Suppressor macrophage (primary cell): ENCODE data around the gene TTF1.

Experiments
- DNase-seq, 4 experiments: peaks; one replicate each; pipeline ENCODE4 v3.0.0-alpha.2; 2020 to 2022
- total RNA-seq, 17 experiments: gene quantifications; one replicate each; lab custom pipeline; 2026; ENCODE audit warnings: mixed read lengths in 6 of 17, inconsistent platforms in 3 of 17; lab: John Stamatoyannopoulos, UW

The TTF1 gene
- 8.5 to 19.2 (median 13.7) reads per million in 17 experiments for total RNA-seq

GRCh38 chr9:132406554-132407122 is at the start of gene TTF1:
TTF1 (minus strand) TSS chr9:132406840; CDS start chr9:132402821, 4,019 bp downstream.
- DNase-seq: peak; percentile 94 to 97 (median 96)

- DNase-seq: no peak
Measured at GRCh38 chr9:132456241-132456640, 49.6 kb upstream of the TTF1 start.

GRCh38 chr9:132451276-132451675 is 44.6 kb upstream of the TTF1 start:
- no peak for DNase-seq

- DNase-seq: no peak
Measured at GRCh38 chr9:132447902-132448301, 41.3 kb upstream of the TTF1 start.

- no peak for DNase-seq
Measured at GRCh38 chr9:132447346-132447745, 40.7 kb upstream of the TTF1 start.

GRCh38 chr9:132446887-132447286 is 40.2 kb upstream of the TTF1 start:
- no peak for DNase-seq

- peak in 1 of 4 experiments; percentile 2 for DNase-seq
Measured at GRCh38 chr9:132443951-132444607, 37.4 kb upstream of the TTF1 start.

- DNase-seq: no peak
Measured at GRCh38 chr9:132441404-132441803, 34.8 kb upstream of the TTF1 start.

- no peak for DNase-seq
Measured at GRCh38 chr9:132440735-132441134, 34.1 kb upstream of the TTF1 start.

GRCh38 chr9:132439153-132439552 is 32.5 kb upstream of the TTF1 start:
- DNase-seq: no peak

- DNase-seq: no peak
Measured at GRCh38 chr9:132434881-132435280, 28.2 kb upstream of the TTF1 start.

GRCh38 chr9:132430998-132431397 is 24.4 kb upstream of the TTF1 start:
- DNase-seq: no peak

GRCh38 chr9:132426639-132427414 is 20.2 kb upstream of the TTF1 start:
- DNase-seq: no peak

- DNase-seq: no peak
Measured at GRCh38 chr9:132425675-132426062, 19.0 kb upstream of the TTF1 start.

GRCh38 chr9:132424857-132425674 is 18.4 kb upstream of the TTF1 start:
- DNase-seq: no peak

GRCh38 chr9:132423503-132423902 is 16.9 kb upstream of the TTF1 start:
- DNase-seq: no peak

GRCh38 chr9:132422574-132422973 is 15.9 kb upstream of the TTF1 start:
- DNase-seq: no peak

GRCh38 chr9:132418726-132419363 is 12.2 kb upstream of the TTF1 start:
- DNase-seq: no peak

- DNase-seq: no peak
Measured at GRCh38 chr9:132415181-132415580, 8.5 kb upstream of the TTF1 start.

- DNase-seq: no peak
Measured at GRCh38 chr9:132414731-132415130, 8.1 kb upstream of the TTF1 start.

GRCh38 chr9:132413926-132414325 is 7.3 kb upstream of the TTF1 start:
- DNase-seq: no peak

GRCh38 chr9:132412089-132412488 is 5.4 kb upstream of the TTF1 start:
- peak; percentile 4 to 49 (median 36) for DNase-seq
